A549 treated with AZD9567 at 1 μM for 4 hours (cell line): ENCODE results near the gene GCHFR. TPM values are rescaled to one million over a fixed set of nuclear protein-coding genes. Genes with fewer than 3 reads are reported as not detected.

Experiments used
- total RNA-seq: library from RNA; stranded (reverse); fragments of 200-300 nt; extraction: Qiagen RNA extraction; gene quantifications from 5 replicates; pipeline ENCODE4 v1.2.3, GENCODE V29; 2022; ENCODE audit not compliant: insufficient read depth

The GCHFR gene
- total RNA-seq = 8.1 to 9.4 TPM (median 8.3 TPM) in 5 replicates

GRCh38 chr15:40763801-40764628 is at the start of gene GCHFR:
Gene GCHFR (plus strand): TSS chr15:40764068. CDS start chr15:40764181, 113 bp downstream.

GRCh38 chr15:40754883-40755811 is 8.7 kb upstream of the GCHFR start, which contains the start of gene RMDN3:
Gene RMDN3 (minus strand): TSS chr15:40755254. CDS start chr15:40754783, 471 bp downstream.

GRCh38 chr15:40769274-40770146 is 5.6 kb downstream of the GCHFR start, which contains the start of gene C15orf62:
Gene C15orf62 (plus strand): TSS chr15:40769980. CDS start chr15:40770496, 516 bp downstream.

GRCh38 chr15:40807028-40807887 is 43.4 kb downstream of the GCHFR start, which contains the start of the genes DNAJC17 and ZFYVE19:
Gene DNAJC17 (minus strand): TSS chr15:40807473. CDS start chr15:40807446, 27 bp downstream.
Gene ZFYVE19 (plus strand): TSS chr15:40807089. CDS start chr15:40807590, 501 bp downstream.

Other genes with a start within 250 kb of the GCHFR start
- 14.6 to 17.3 TPM (median 15.5 TPM) in 5 replicates for gene CCDC32, start 199.0 kb upstream of the GCHFR start, total RNA-seq
- gene RPUSD2, start 194.8 kb upstream of the GCHFR start, total RNA-seq = 8.6 to 17.1 TPM (median 16.1 TPM) in 5 replicates
- gene KNL1, start 169.8 kb upstream of the GCHFR start, total RNA-seq = 5.3 to 10.1 TPM (median 7.6 TPM) in 5 replicates
- gene RAD51, start 68.9 kb upstream of the GCHFR start, total RNA-seq = 17.8 to 23.1 TPM (median 18.9 TPM) in 5 replicates
- gene RMDN3, start 8.8 kb upstream of the GCHFR start, total RNA-seq = 23.3 to 34.5 TPM (median 24.8 TPM) in 5 replicates
- gene C15orf62, start 5.9 kb downstream of the GCHFR start, total RNA-seq = 0.05 to 0.09 TPM (median 0.06 TPM) in 4 of 5 replicates, not detected in the other
- 17.5 to 23.6 TPM (median 18.1 TPM) in 5 replicates for gene ZFYVE19, start 43.0 kb downstream of the GCHFR start, total RNA-seq
- gene DNAJC17, start 43.4 kb downstream of the GCHFR start, total RNA-seq = 6.2 to 21.7 TPM (median 20.1 TPM) in 5 replicates
- gene PPP1R14D, start 64.6 kb downstream of the GCHFR start, total RNA-seq = 0.12 to 0.29 TPM (median 0.23 TPM) in 4 of 5 replicates, not detected in the other
- 0.53 to 0.92 TPM (median 0.72 TPM) in 4 of 5 replicates, not detected in the other for gene SPINT1, start 80.0 kb downstream of the GCHFR start, total RNA-seq
- 4.0 to 4.8 TPM (median 4.6 TPM) in 5 replicates for gene RHOV, start 110.2 kb downstream of the GCHFR start, total RNA-seq
- gene VPS18, start 130.4 kb downstream of the GCHFR start, total RNA-seq = 17.2 to 25.9 TPM (median 22.3 TPM) in 5 replicates
- gene DLL4, start 165.3 kb downstream of the GCHFR start, total RNA-seq = 1.2 to 1.4 TPM (median 1.3 TPM) in 4 of 5 replicates, not detected in the other
- 3.6 to 9.7 TPM (median 7.1 TPM) in 5 replicates for gene CHAC1, start 189.4 kb downstream of the GCHFR start, total RNA-seq